Neural crest cell (in vitro differentiated cells): ENCODE data around the gene TMC6. TPM values are rescaled to one million over a fixed set of nuclear protein-coding genes. Genes with fewer than 3 reads are reported as not detected.
A peak's percentile ranks its signal among the peaks of the same experiment; 100 is the strongest.

Experiments
- DNase-seq: peaks from one replicate; pipeline ENCODE4 v3.0.0; 2021; ENCODE audit warnings: low read depth, mixed read lengths, low spot score
- H3K27ac Mint-ChIP-seq: one replicate; pipeline ENCODE4 v1.8.0; 2021; ENCODE audit warnings: mild to moderate bottlenecking, mixed read lengths; ENCODE audit not compliant: unreplicated experiment
- H3K27me3 Mint-ChIP-seq: 2 replicates; pipeline ENCODE4 v1.8.0; 2021; ENCODE audit warnings: low read depth, mild to moderate bottlenecking, mixed read lengths
- H3K36me3 Mint-ChIP-seq: 2 replicates; pipeline ENCODE4 v1.8.0; 2021; ENCODE audit warnings: low read depth, mild to moderate bottlenecking, mixed read lengths
- H3K4me1 Mint-ChIP-seq: 2 replicates; pipeline ENCODE4 v1.8.0; 2021; ENCODE audit warnings: mixed read lengths
- H3K4me3 Mint-ChIP-seq: one replicate; pipeline ENCODE4 v1.8.0; 2021; ENCODE audit warnings: mild to moderate bottlenecking, mixed read lengths
- H3K9me3 Mint-ChIP-seq: 2 replicates; pipeline ENCODE4 v1.8.0; 2021; ENCODE audit warnings: mixed read lengths
- CTCF ChIP-seq: fragments of 200-600 bp; sonication (generic); conservative IDR thresholded peaks from 2 replicates; pipeline ENCODE4 v1.5.0; 2021; ENCODE audit warnings: antibody characterized with exemption, mild to moderate bottlenecking
- total RNA-seq: library from RNA; stranded (reverse); gene quantifications from 2 replicates; pipeline ENCODE4 v1.2.1, GENCODE V29; 2021

Gene TMC6
- total RNA-seq, 1 donor from 2014 or later: 86.0 TPM

DNA sequence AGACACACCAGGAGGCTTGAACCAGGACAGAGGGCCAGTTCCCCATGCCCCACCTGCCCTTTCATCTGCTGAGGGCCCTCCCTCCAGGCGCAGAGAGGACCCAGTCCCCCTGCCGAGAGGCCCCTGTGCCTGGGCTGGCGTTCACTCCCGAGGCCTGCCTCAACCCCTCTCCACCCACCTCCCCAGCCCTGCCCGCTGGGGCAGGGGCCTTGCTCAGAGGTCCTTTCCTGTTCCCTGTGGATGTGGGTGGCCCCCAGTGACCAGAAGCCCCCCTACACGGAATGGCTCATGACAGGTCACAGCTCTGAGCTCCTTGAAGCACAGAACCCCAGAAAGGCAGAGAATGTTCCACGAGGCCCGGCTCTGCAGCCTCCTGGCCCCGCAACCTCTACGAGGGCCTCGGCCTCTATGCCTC lies 6.7 kb downstream of the TMC6 start:
- TF ChIP-seq CTCF: no peak
- H3K9me3 Mint-ChIP-seq: no peaks in the 10 kb centered on the region
- H3K27me3 Mint-ChIP-seq: no peaks in the 10 kb centered on the region
- no peak overlapping the region for H3K27ac Mint-ChIP-seq
- H3K4me3 Mint-ChIP-seq: no peak overlapping the region
- H3K36me3 Mint-ChIP-seq: no peaks in the 10 kb centered on the region
- no peak for DNase-seq
- H3K4me1 Mint-ChIP-seq: peaks cover 4% of the 10 kb centered on the region

DNA sequence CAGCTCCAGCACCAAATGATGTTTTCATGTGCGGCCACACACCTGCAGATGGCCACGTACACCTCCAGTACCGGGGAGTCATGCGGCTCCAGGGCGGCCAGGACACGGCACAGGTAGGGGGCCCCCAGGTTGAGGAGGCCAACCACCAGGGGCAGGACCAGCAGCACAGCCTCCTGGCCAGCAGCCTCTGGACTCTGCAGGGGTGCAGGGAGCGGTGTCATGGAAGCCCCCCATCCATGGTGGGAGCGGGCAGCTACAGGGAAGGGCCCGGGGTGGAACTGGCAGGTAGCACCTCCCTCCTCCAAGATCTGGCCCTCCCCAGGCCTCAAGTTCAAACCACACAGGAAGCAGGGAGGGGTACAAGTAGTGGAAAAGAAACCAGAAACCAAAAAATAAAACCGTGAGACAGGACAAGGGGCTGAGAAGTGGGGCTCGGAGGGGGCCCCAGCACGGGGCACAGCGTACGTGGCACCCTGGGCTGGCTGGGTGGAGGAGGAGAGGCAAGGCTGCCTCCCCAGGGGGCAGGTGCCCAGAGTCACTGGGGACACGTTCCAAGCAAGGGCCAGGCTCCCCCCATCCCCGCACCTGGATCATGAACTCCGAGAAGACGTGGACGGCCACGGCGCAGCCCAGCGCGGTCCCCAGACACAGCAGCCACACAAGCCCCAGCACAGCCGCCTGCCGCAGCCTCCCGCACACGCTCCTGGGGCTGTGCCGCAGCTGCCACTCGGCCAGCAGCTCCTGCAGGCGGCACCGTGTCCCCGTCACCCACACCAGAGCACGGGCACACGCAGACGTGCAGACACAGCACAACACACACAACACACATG lies 7.4 kb downstream of the TMC6 start:
- TF ChIP-seq CTCF: no peak
- Mint-ChIP-seq H3K27me3 (no peaks in the 10 kb centered on the region), H3K4me3 (no peak overlapping the region), H3K27ac (no peak overlapping the region), H3K36me3 (no peaks in the 10 kb centered on the region), H3K4me1 (peaks cover under 1% of the 10 kb centered on the region), H3K9me3 (no peaks in the 10 kb centered on the region)
- DNase-seq: no peak

DNA sequence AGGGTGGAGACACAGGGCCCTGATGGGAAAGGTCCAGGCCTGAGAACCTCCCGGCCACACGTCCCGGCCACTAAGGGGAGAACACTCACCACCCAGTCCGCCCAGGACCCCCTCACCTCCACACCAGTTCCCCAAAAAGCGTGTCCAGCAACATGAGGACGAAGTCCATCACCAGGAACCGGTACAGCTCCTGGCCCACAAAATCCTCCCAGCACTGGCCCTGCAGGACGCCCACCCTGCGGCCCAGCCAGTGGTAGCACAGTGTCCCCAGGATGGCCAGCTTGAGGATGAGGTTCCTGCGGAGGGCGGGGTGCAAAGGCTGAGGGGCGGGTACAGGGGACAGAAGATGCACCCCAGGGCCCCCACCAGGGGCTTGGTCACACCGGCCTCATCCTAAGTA lies 8.0 kb downstream of the TMC6 start:
- Mint-ChIP-seq H3K27me3 (no peaks in the 10 kb centered on the region), H3K9me3 (no peaks in the 10 kb centered on the region), H3K4me3 (no peak overlapping the region), H3K36me3 (no peaks in the 10 kb centered on the region), H3K4me1 (no peaks in the 10 kb centered on the region), H3K27ac (no peak overlapping the region)
- TF ChIP-seq CTCF: no peak
- no peak for DNase-seq

DNA sequence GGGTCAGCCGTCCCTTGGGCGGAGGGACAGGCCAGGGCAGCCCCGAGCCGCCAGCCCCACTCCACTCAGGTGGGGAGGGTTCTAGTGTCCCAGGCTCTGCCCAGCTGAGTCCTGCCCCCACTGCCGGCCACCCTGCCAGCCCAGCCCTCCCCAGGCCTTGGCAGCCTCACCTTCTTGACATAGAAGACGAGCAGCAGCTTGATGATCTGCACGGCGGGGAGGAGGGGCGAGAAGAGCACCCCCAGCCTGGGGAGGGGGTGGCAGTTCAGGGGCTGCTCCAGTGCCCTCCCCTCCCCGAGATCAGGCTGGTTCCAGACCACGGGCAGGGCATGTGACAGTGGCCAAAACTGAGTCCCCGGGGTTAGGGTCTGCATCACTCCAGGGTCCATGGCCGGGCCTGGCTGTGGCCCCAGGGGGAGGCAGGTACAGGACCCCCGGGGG lies 9.7 kb downstream of the TMC6 start:
- Mint-ChIP-seq H3K27me3 (peaks cover 3% of the 10 kb centered on the region), H3K9me3 (no peaks in the 10 kb centered on the region), H3K4me3 (no peak overlapping the region), H3K4me1 (peaks cover 4% of the 10 kb centered on the region), H3K36me3 (no peaks in the 10 kb centered on the region), H3K27ac (no peak overlapping the region)
- no peak for DNase-seq
- TF ChIP-seq CTCF: no peak

- H3K9me3 Mint-ChIP-seq: no peaks in the 10 kb centered on the region
Observed at GRCh38 chr17:78117027-78117981, 11.3 kb downstream of the TMC6 start.

More at GRCh38 chr17:78117027-78117981, 11.3 kb downstream of the TMC6 start:
- peak; percentile 52 for TF ChIP-seq CTCF
- no peak overlapping the region for H3K27ac Mint-ChIP-seq
- peaks cover 5% of the 10 kb centered on the region for H3K27me3 Mint-ChIP-seq
- H3K36me3 Mint-ChIP-seq: peaks cover 2% of the 10 kb centered on the region
- H3K4me1 Mint-ChIP-seq: peaks cover 13% of the 10 kb centered on the region
- peak overlapping the region; percentile 41 for H3K4me3 Mint-ChIP-seq
- DNase-seq: no peak
